CD4-positive, alpha-beta T cell treated with Interleukin-6 for 4 hours (primary cell): ENCODE results near the gene NPTXR.
"Not testable (repeated sequence)": the region's sequence is repeated elsewhere in the genome, so short reads cannot be mapped to it uniquely, and the experiment has no call there.

Experiments
- DNase-seq: peaks from one replicate; pipeline ENCODE4 v3.0.0-alpha.2; 2020; ENCODE audit warnings: mixed read lengths

The NPTXR gene

GRCh38 chr22:38868286-38868721 lies 24.5 kb upstream of the NPTXR start:
- no peak for DNase-seq

- DNase-seq, result no peak
Observed at GRCh38 chr22:38867471-38868285, 23.9 kb upstream of the NPTXR start.

- DNase-seq, result no peak
Observed at GRCh38 chr22:38867124-38867455, 23.3 kb upstream of the NPTXR start.

GRCh38 chr22:38866399-38867123 lies 22.7 kb upstream of the NPTXR start:
- DNase-seq, result no peak

GRCh38 chr22:38866024-38866398 lies 22.2 kb upstream of the NPTXR start:
- no peak for DNase-seq

- DNase-seq, result no peak
Observed at GRCh38 chr22:38865201-38866023, 21.6 kb upstream of the NPTXR start.

- no peak for DNase-seq
Observed at GRCh38 chr22:38864361-38865191, 20.7 kb upstream of the NPTXR start.

- no peak for DNase-seq
Observed at GRCh38 chr22:38863531-38864131, 19.8 kb upstream of the NPTXR start.

- DNase-seq, result no peak
Observed at GRCh38 chr22:38862375-38863329, 18.8 kb upstream of the NPTXR start.

- no peak for DNase-seq
Observed at GRCh38 chr22:38861927-38862326, 18.1 kb upstream of the NPTXR start.

- no peak for DNase-seq
Observed at GRCh38 chr22:38861170-38861876, 17.5 kb upstream of the NPTXR start.

- DNase-seq, result no peak
Observed at GRCh38 chr22:38860283-38861169, 16.7 kb upstream of the NPTXR start.

GRCh38 chr22:38859581-38860282 lies 15.9 kb upstream of the NPTXR start:
- DNase-seq, result no peak

DNA sequence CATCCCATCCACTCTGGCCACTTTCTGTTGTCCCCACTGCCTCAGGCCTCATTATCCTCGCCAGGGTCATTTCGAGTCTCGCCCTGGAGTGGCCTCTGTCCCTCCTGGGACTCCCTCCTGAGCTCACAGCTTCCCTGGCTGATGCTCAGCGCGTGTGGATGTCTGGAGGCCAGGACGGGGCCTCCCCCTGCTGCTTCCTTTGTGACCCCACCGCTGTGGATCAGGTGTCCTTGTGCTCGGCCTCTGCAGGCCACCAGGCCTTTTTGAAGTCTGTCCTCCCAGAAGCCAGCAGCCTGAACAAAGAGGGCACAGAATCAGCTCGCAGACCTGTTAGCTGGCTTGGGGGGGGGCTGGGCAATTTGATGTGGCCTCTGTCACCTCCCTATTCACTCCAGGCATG lies 14.7 kb upstream of the NPTXR start:
- no peak for DNase-seq

DNA sequence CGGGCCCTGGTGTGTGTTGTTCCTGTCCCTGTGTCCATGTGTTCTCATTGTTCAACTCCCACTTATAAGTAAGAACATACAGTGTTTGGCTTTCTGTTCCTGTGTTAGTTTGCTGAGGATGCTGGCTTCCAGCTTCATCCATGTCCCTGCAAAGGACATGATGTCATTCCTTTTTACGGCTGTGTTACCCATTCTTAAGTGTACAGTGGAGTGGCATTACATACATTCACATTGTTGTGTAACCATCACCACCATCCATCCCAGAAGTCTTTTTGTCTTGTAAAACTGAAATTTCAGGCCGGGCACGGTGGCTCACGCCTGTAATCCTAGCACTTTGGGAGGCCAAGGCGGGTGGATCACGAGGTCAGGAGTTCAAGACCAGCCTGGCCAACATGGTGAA lies 10.6 kb upstream of the NPTXR start:
- DNase-seq, result not testable (repeated sequence)

DNA sequence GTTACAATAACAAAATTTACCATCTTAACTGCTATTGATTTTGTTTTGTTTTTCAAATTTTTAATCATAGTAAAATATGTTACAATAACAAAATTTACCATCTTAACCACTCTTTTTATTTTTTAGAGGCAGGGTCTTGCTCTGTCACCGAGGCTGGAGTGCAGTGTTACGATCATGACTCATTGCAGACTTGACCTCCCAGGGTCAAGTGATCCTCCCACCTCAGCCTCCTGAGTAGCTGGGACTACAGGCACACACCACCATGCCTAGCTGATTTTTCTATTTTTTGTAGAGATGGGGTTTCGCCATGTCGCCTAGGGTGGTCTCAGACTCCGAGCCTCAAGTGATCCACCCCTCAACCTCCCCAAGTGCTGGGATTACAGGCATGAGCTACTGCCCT lies 10.1 kb upstream of the NPTXR start:
- DNase-seq, result not testable (repeated sequence)

DNA sequence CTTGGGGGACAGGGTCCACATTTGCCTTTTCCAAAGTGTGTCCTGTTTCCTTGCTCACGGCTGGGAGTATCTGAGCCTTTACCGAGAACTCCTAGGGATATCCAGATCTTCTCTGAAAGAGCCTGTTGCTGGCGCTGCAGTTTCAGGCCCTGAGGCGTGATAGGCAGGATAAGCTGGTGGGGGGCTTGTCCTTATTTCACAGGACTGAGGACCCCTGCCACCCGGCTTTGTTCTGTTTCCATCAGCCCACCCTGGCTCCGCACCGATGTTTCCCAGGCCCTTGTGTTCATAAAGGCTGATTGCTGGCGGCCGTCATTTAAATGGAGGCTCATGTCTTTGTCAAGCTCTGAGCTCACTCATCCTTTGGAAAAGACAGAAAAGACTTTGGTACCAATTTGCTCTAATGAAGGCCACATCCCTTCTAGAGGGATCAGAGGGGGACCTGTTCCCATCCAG lies 9.4 kb upstream of the NPTXR start:
- DNase-seq, result no peak

GRCh38 chr22:38852522-38852921 lies 8.7 kb upstream of the NPTXR start:
- no peak for DNase-seq
